ENCODE data around the gene MYL5.

Gene MYL5

DNA sequence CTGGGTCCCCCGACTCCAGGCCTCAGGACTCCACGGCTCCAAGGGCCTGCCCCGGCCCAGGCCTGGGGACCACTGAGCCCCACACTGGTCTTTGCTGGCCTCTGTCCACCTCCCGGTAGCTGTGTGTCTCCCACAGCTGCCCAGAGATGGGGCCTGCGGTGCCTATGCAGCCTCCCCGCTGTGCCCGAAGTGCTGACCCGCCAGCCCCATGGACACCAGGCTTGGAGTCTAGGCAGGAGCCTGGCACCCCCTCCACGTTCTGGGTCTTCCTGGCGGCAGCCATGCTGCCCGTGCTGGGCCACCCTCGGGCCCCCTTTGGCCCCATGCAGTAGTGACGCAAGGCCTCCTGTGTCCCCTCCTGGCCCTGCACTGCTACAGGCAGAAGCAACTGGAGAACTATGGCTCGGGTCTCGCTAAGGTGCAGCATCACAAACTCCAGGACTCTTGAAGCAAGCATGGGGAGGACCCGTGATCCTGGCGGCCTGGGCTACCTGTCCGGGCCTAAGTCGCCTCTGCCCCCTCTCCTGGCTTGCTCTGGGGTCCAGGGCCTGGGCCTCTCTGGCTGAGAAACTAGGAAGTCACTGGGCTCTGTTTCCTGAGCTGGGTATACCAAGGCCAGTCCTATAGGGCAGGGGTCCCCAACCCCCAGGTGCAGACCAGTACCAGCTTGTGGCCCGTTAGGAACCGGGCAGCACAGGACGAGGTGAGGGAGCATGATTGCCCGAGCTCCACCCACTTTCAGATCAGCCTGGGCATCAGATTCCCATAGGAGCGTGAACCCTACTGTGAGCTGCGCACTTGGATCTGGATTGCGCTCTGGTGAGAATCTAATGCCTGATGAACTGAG lies 917 bp downstream of the MYL5 start:
- DNase-seq (ENCODE audit: low read depth), result no peak

DNA sequence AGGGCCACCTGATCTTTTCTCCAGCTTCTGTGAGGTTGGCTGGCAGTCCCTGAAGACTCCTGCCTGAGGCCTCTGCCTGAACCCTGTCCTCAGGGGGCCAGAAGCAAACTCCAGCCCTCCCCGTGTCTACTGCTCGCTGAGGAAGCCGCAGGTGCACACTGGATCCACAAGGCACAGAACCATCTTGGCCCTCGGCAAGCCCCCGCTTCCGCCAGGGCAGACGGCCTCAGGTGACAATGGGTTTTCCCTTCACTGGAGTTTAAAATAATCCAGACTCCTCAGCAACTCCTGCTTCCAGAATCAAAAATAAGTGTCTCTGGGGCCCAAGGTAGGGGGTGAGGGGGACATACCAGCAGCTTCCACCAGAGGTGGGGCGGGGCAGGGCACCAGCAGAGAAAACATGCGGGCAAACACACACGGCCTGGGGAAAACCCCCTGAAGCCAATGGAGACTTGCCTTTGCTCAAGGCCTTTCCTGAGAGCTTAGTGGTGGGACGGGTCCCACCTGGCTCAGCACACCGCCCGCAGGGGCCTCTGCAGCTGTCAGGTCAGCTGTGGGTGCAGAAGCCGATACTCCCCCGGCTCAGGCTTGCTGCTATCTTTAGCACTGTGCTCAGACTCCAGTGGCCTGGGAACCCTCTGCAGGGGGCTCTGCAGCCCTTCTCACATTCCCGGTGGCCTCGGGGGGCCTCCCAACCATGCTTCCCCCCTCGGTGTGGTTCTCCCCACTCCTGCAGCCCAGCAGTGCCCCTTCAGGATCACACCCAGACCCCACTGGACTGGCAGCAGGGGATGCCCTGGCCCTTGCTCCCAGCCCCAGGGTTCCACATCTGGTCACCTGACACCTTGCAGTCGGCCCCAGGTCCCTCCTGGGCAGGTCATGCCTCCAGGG lies 1.9 kb downstream of the MYL5 start:
- no peak for DNase-seq (ENCODE audit: low read depth)

DNA sequence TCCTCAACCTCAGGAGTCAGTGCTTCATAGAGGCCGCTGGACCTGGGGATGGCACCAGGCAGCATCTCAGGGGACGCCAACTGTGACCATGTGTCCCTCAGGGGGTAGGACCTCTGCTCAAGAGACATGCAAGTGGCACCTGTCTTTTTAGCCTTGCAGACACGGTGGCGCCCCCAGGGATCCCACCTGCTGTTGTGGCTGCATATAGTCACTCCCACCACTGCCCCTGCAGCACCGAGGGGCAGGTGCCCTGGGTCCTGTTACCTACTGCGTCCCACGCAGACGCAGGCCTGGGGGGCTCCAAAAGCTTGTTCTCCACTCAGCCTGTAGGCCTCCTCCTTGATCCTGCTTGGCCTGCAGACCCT lies 2.5 kb downstream of the MYL5 start:
- DNase-seq (ENCODE audit: low read depth), result no peak

DNA sequence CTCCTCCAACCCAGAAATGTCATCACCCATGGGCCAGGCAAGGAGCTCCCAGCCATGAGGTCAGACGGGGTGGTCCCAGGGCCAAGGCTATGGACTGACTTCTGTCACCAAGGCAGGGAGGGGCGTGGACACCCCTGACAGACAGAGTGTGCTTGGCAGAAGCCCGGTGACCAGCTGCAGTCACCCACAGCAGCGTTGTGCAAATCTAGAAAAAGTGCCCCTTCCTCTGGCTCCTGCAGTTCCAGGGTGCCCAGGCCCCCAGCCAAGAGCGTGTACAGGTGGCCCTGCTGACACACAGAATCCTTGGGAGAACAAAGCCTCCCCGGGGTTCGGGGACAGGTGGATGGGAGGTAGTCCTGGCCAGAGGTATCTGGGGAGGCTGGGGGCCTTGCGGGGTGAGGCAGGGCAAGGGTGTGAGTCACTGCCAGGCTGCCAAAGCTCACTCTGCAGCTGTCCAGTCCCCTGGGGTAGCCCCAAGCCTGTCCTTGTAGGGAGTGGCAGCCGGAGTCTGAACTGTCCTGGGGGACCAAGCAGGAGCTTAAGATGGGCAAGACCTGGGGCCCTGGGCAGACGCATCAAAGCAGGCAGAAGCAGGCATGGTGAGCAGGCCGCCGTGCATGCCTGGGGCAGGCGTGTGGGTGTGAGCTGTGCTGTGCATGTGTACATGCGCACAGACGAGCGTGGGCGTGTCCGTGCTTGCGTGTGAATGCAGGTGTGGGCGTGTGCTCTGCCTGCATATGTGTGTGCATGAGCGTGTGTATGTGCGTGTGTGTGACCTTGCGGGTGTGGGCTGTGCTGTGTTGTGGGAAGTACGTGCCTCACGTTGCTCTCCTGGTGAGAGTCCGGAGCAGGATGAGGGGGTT lies 3.3 kb downstream of the MYL5 start:
- DNase-seq (ENCODE audit: low read depth), result no peak

DNA sequence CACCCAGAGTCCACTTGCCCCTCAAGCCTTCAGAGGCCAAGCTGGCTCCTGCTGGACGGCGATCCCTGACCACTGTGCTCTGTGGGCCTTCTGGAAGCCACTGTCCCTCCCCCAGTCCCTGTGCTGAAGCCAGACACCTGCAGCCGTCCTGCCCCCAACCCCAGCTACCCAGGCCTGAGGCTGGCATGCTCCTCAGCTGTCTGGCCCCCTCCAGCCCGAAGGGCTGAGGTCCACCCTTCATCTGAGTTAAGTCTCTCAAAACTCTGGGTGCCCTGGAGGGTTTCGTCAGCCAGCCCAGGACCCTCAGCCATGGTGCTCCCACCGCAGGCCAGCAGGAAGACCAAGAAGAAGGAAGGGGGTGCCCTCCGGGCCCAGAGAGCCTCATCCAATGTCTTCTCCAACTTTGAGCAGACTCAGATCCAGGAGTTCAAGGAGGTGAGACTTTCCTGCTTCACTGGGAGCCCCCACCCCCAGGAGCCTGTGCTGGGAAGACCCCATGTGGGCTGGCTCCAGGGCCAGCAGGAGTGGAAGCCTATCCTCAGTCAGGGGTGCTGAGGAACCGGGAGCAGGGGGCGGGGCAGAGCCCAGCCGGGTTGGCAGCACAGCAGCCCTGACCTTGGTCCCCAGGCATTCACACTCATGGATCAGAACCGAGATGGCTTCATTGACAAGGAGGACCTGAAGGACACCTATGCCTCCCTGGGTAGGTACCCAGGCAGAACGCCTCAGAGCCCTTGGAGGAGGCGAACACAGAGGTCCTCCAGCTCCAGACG lies 4.2 kb downstream of the MYL5 start:
- no peak for DNase-seq (ENCODE audit: low read depth)

DNA sequence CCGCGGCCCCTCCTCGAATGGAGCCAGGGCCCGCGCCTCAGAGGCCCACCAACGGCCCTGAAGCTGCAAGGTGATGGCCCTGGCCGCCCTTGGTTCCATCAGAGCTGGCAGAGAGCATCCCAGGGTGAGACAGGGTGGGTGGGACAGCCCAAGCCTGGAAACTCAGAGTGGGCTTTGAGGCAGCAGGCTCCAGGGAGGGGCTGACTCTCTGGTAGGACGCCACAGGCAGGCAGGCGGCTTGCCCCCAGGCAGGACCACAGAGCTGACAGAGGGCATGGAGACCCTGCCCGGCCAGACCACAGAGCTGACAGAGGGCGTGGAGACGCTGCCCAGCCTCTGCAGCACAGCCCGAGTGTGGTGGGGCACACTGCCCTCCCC lies 4.8 kb downstream of the MYL5 start:
- DNase-seq (ENCODE audit: low read depth), result no peak

DNA sequence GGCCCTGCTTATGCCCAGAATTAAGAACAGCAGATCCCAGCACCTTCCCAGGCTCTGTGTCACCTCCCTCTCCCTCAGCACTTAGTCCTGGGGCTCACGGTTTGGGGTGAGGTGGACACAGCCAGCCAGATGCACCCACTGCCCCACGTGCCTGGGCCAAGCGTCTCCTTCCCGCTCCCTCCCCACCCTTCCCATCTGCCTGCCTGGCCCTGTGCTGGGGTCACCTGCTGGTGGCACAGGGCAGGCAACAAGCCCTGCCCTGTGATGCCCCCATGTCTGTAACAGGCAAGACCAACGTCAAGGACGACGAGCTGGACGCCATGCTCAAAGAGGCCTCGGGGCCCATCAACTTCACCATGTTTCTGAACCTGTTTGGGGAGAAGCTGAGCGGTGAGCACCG lies 5.3 kb downstream of the MYL5 start:
- DNase-seq (ENCODE audit: low read depth), result no peak

DNA sequence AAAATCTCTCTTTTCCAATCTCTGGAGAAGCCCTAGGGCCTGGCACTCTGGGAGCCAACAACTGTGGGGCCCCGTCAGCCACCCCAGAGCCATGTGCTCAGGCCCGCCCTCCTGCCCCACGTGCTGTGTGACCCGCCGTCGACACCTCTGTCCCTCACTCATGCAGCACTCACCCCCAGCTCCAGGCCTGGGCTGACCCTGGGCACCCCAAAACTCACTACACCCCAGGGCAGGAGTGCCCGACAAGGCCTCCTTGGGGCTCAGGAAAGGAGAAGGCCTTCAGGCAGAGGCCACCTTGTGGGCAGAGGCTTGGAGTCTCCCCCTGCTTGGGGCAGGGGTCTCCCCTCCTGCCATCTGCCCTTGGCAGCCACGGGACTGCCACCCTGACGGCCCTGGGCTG lies 5.7 kb downstream of the MYL5 start:
- DNase-seq (ENCODE audit: low read depth), result no peak

DNA sequence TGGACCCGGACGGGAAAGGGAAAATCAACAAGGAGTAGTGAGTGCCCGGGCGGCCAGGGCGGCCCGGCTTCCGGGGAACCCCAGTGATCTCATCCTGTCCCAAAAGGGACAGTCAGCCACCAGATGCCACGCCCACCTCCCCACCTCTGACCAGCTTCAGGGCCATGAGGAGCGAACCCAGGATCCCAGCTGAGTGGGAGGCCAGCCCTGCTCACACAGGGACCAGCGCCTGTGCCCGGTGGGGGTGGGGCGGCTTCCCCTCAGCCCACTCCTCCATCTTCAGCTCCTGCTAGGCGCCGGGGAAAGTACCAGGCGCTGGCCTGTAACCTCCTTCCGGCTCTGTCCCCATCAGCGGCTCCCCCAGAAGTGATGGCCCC lies 6.2 kb downstream of the MYL5 start:
- DNase-seq (ENCODE audit: low read depth), result no peak

DNA sequence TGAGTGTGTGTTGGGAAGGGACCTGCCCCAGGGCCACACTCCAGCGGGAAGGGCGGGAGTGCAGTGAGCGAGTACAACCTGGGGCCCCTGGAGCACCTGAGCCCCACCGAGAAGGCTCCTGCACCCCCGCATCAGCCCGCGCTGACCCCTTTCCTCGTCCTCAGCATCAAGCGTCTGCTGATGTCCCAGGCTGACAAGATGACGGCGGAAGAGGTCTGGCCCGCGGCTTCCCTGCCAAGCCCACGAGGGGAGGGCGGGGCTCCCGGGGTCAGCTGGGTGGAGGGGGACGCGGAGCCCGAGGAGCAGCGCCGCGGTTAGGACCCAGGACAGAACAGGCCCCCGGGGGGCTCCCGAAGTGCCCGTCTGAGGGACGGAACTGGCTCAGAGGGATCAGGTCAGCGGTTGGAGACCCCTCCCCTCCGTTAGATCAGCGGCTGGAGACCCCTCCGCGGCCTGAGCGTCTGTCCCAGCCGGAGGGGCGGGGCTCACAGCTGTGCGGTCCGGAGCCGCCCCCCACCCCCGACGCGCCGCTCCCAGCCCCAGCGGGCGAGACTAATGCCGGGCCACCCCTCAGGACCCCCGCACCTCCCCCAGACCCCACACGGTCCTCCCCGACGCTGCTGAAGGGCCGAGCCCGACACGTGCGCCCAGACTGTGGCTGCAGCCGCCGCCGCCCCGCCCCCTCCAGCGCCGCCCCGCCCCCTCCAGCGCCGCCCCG lies 6.7 kb downstream of the MYL5 start:
- DNase-seq (ENCODE audit: low read depth), result peak; percentile 79

DNA sequence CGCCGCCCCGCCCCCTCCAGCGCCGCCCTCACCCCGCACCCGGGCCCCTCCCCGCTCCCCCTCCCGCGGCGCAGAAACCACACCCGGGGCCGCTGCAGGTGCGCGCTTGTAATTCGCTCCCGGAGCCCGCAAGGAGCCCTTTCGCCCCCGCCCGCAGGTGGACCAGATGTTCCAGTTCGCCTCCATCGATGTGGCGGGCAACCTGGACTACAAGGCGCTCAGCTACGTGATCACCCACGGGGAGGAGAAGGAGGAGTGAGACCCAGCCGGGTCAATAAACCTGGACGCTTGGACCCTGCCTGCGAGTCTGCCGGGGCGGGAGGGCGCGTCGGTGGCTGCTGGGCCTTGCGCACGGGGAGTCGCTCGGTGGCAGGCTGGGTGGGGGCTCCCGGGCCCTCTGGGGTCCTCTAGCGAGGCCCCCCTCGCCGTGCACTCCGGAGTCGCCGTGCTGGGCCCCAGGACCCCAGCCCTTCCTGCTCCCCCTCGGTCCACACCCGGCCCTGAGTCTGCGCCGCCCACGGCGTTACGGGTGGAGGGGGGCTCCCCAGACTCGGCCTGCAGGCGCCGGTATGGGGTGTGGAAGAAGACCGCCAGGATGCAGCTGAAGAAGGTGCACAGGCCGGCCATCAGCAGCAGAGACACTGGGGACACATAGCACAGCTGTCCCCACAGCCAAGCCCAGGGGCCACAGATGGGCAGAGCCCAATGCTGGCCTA lies 7.6 kb downstream of the MYL5 start:
- no peak for DNase-seq (ENCODE audit: low read depth)

DNA sequence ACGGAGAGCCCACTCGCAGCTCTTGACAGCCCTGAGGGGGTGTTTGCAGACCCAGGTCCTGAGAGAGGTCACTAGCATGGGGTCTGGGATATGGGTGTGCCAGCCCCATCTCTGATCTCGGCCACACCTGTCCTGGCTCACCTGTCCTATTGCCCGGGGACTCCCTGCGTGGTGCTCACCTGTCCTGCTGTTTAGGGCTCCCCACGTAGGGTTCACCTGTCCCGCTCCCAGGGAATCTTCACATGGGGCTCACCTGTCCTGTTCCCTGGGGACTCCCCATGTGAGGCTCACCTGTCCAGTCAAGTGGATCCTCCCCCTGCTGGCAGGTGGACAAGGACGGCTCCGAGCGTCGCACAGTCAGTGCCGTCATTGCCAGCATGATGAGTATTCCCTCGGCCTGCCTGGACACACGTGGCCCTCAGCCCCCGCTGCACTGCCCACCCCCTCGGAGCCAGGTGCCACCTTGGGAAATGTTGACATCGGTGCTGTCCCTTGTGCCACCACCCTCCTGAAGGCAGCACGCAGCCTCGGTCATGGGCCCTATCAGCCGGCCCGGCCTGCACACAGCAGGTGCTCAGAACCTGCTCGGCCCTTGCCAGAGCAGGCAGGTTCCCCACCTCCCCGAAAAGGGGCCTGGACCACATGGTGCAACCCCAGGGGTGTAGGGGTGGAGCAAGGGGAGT lies 8.3 kb downstream of the MYL5 start:
- no peak for DNase-seq (ENCODE audit: low read depth)

DNA sequence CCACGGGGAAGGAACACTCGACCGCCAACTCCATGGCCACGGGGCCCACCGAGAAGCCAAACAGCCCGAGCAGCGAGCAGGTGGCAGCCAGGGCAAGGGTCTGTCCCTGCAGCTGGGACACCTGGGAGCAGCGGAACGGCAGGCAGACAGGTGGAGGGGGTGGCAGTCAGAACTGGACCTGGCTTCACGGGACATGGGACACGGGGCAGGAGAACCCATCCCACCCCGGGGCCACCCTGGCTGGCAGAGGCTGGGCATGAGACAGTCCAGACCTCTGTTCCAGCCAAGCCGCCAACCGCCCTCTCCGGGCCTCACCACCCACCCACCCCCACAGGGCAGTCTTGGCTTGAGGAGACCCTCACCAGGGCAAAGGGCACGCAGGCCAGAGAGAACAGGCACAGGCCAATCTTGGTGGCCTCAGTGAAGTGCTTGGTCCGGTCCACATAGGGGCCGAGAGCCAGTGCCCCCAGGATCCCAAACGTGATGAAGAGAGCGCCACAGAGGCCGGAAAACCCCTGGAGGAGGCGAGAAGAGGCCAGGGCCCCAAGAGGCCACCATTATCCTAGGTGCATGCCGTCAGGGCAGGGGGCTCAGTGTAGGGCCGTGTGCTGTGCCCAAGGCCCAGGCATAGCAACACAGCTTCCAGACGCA lies 9.0 kb downstream of the MYL5 start:
- no peak for DNase-seq (ENCODE audit: low read depth)

DNA sequence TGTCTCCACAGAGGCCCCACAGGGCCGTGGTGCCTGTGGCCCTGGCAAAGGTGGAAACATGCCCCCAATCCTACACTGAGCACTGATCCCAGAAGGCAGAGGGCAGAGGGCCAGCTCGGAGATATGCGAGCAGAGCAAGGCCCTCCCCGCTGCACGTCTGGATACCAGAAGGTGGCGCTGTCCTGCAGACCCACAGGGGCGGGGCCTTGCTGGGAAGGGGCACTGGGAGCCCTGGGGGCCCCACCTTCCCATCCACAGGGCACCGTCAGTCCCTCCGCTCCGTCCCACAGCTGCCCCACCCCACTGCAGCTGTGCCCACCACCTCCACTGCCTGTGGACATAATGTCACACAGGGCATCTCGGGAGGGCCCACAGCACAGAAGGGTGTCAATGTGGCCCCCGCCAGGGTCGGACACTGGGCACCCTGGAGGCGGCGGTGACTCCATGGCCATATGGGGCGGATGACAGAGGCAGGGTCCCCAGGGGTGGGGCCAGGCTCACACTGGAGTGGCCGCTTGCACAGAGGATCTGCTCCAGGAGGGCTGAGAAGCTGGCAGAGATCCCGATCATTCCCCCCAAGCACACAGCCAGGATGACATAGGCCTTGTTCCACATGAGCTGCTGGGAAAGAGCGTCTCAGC lies 9.8 kb downstream of the MYL5 start:
- DNase-seq (ENCODE audit: low read depth), result no peak

DNA sequence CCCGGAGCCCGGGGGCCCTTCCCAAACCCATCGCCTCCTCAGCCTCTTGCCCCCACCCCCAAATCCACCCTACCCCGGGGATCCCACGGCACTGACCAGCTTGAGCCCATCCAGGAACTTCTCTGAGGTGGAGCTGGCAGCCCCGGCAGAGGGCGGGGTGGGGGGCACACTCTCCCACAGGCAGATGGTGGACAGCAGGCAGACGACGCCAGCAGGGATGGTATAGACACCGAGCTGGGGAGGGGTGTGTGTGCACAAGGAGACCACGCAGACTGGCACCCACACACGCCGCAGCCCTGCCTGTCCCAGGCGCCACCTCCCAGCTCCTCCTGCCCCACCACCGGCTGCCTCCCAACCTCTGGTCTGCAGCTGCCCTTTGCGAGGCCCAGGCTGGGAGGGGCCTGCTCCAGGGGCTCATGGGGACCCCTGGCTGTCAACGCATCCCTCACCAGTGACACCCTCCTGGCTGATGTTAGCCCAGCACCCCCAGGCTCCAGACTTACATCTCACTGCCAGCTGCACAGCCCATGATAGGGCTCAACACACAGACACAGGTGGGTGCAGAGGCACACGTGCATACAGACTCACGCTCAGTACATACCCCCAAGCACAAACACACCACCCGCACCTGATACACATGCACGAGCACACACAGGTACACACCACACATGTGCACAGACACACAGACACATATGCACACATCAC lies 10.4 kb downstream of the MYL5 start:
- DNase-seq (ENCODE audit: low read depth), result no peak

DNA sequence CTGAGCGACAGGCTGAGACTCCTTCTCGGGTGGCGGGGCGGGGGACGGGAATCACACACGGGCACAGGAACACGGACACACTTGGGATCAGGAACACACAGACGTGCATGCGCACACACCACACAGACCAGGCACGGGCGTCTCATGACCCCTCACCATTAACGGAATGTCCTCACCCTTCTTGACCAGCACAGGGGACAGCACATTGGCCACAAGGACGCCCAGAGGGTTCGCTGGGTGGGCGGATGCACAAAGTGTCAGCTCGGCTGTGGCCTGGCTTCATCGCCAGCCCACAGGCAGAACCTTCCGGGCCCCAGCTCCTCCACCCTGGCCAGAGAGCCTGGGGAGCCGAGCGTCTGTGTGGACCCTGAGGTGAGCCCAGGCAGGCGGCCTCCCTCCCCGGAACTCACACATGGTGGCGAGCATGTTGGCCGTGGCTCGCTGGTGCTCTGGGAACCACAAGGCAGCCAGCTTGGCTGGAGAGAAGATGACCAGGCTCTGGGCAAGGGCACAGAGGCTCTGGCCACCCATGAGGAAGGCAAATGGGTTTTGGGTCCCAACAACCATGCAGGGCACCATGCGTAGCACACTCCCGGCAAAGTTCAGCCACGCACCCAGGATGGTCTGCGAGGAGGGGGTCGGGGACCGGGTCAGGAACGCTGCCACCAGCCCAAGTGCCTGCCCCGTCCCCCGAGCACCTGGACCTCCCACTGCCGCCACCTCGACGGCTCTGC lies 11.5 kb downstream of the MYL5 start:
- no peak for DNase-seq (ENCODE audit: low read depth)

DNA sequence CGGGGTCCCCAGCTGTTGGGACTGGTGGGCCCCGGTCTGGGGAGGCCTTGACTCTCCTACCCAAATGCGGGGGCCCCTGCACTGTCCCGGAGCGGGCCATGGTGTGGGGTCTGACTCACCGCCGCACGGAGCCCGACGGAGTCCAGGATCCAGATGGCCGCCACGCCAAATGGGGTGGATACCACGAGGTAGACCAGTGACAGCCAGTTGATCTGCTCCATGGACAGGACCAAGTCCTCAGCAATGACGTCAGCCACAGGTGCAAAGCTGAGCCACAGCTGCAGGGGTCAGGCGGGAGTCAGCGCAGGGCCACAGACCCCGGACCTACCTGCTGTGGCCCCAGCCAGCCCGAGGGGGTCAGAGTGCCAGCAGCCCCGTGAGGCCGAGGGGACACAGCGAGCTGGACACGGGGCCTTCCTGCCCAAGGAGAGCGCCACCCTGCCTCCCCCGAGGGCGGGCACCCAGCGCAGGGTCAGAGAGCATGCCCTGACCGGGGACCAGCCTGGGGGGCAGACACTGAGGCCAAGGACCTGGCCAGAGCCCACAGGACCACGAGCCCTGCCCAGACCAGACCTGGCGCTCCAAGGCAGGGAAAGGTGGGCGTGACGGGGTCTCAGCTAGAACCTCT lies 12.2 kb downstream of the MYL5 start:
- DNase-seq (ENCODE audit: low read depth), result no peak
